Endometrial microvascular endothelial cells (primary cell): ENCODE measurements around the gene LAMA5. TPM values are rescaled to one million over a fixed set of nuclear protein-coding genes. Genes with fewer than 3 reads are reported as not detected.

Source experiments
- in situ Hi-C: cut with HindIII; loops from 2 replicates; pipeline ENCODE4 v1.10.0; 2017; ENCODE audit warnings: low sequenced_read_pairs, low pct_unique_long_range_greater_than_20kb; ENCODE audit errors: inconsistent ontology term
- total RNA-seq: library from RNA; depleted of rRNA; stranded (reverse); fragments of >200 nt; gene quantifications from one replicate; pipeline ENCODE4 v1.2.3, GENCODE V29; 2015; ENCODE audit errors: inconsistent ontology term

Gene LAMA5
- total RNA-seq, 1 donor from 2014 or later = 132 TPM

DNA sequence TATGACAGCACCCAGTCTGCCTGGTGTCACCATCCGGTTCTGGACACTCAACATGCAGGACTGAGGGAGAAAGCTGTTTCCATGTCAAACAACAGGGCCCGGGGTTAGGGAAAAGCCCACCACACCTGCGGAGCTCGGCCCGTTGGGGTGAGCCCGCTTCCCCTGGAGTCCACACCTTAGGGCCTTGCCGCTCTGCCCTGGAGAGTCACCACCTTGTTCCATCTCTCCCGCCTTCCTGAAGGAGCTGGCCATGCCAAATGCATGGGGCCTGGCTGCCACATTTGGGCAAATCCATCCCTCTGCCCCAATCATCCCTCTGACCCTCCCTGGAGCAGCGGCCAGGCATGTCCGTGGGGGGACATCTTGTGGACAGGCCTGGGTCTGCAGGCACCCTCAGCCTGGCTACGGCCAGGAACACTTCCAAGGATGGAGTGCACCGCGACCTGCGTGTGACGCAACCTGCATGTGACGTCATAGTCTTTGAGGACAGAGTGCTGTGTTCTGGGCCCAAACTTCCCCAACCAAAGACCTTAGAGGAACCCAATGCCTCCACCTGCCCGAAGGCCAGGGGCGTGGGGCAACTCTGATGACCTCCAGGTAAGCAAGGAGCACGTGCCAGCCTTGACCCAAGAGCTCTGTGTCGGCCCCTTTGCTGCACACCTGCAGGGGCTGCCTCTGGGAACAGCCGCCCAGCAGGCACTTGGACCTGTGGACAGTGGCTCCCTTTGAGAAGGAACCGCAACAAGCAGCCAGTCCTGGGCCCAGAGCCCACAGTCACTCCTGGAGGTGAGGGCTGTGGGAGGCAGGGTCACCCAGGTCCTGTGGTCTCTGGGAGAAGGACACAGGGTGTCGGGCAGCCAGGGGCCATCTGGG lies 38.2 kb upstream of the LAMA5 start:
- in situ Hi-C loops = no loop called here

DNA sequence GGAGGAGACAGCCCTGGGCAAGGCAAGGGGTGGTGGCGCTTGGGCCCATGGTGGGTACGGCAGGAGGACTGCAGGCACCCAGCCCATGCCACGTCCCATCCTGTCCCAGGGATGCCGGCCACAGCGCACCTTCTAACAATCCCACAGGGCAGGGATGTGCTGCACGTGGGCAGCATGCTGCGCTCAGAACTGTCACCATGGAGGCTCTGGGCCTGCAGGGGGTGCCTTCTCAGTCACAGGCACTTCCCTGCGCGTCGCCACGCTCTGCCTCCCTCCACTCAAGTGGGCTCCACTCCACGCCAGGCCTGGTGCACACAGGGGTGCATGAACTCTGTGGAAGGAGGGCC lies 37.6 kb upstream of the LAMA5 start:
- in situ Hi-C loops = no loop called here

DNA sequence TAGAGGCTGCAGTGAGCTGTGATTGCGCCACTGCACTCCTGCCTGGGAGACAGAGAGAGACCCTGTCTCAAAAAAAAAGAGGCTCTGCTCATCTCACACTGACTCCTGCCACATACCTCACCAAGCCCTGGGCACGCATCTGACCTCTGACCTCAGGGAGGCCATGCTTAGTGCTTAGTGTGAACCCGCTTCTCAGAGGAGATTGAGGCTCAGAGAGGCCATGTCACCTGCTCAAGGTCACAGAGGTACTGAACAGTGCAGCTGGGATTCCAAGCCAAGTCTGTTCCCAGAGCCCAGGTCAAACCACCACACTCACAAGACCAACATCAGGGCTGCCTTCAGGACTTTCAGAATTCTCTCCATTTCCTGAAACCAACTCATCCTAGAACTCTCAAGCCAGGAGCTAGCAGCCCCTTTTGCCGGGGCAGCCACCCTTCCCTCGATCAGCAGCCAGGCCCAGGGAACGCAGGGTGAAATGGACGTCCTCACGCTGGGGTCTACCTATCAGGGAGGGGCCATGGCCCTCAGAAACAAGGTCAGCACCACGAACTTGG lies 37.1 kb upstream of the LAMA5 start:
- in situ Hi-C loops = no loop called here

DNA sequence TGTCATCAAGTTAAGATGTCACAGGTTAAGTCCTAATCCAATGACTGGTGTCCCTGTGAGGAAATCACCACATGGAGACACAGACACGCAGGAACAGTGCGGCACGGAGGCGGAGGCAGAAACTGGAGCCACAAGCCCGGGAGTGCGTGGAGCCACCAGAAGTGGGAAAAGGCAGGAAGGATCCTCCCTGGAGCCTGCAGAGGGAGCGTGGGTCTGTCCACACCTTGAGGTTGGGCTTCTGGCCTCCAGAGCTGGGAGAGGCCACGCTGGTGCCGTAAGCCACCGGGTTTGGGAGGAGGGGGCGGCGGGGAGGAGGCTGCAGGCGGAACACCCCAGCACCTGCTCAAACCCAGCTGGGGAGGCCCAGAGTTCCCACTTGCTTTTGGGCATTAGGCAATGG lies 36.2 kb upstream of the LAMA5 start:
- in situ Hi-C loops = no loop called here

DNA sequence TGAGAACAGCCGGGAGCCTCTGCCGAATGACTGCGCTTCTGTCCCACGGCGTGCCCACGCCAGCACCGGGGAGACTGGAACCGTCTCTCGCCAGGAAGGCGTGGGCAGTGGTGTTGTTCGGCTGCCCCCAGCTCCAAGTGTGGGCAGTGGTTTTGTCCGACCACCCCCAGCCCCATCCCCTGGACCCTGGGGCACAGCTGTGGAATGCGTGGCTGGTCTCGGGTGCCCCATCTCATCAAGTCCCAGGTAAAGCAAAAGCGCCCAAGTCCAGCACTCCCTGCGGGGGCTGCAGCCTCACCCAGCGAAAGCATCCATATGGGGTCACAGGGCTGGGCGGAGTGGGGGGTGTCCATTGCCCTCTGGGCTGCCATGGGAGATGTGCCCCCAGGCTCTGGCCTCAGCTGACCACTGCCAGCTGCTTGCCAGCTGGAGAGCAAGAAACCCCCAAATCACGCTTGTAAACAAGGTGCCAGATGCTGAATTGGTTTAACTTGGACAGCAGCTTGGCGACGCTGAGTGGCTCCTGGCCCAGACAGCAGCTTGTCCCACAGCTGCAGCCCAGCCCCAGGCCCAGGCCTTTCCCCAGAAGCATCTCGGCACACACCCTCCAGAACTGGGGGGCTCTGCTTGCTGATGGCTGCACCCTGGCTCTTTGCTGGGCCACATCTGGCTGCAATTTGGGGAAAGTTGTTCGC lies 35.5 kb upstream of the LAMA5 start:
- in situ Hi-C loops = no loop called here

DNA sequence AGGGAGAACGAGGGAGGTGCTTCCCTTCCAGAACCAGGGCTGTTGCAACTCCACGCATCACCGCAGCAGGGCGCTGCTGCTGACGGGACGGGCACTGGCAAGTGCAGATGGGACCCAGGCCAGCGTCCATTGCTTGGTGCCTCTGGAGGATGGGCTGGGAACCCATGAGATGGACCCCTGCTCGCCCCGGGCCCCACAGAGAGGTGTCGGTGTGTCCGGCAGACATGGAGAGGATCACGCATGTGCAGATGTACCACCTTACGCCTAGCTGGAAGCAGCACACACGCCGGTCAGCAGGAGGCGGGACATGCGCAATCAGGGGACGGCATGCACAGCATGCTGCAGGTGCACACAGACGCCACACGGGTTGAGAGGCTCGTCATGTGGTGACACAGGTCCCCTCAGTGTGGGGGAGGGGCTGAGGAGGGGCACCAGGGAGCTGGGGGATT lies 34.2 kb upstream of the LAMA5 start:
- in situ Hi-C loops = no loop called here

DNA sequence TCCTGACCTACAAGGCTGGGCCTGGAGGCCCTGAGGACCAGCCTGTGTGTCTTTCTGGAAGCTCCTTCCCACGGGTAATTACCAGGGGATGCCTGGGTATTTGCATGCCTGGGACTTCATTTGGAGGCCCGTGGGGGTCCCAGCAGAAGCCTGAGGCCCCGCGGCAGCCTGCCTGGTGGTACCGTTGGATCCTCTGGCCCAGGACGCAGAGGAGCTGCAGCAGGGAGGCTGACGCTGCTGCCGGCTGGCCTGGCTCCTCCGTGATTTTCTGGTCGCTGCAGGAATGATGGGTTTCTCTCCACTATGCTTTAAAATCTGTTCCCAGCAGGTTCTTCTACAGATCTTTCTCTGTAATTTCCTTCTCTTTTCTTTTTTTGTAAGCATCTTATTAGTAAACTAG lies 33.4 kb upstream of the LAMA5 start:
- in situ Hi-C loops = no loop called here

DNA sequence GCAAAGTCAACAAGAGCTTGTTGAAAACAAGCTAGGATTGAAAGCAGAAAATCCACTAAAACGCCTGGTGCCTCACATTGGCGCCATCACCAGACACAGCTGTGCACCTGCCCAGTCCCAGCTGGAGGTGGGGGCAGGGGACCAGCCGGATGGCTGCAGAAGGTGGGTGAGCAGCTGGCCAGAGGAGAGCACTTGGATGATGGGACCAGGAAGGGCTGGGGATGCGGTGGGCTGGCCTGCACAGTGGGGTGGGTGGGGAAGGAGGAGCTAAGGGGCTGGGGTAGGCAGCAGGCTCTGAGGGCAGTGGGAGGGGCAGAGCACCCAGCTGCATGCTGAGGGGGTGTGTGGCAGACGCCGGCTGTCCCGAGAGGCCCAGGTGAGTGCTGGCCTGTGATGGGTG lies 32.9 kb upstream of the LAMA5 start:
- in situ Hi-C loops = no loop called here

DNA sequence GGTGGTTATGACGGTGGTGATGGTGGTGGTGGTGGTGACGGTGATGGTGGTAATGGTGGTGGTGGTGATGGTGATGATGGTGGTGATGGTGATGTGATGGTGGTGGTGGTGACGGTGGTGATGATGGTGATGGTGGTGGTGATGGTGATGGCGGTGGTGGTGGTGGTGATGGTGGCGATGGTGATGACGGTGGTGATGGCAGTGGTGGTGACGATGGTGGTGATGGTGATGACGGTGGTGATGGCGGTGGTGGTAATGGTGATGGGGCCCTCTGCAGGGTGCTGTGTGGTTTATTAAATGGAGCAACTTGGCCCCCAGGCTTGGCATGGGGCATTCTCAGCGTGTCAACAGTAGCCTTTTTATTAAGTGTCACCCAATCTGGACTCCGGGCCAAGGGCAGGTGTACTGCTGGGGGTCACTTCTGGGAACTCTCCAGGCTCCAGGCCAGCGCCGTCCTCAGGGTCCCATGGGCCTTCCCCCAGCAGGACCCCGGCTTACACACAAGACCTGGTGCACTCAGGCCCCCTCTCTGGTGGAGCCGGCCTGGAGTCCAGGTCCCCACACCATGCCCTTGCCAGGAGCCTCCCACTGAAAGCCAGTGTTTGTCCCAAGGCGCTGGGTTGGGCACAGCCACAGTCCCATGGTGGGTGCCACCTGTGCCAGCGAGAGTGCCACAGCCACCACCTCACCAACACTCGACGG lies 31.2 kb upstream of the LAMA5 start:
- in situ Hi-C loops = no loop called here

DNA sequence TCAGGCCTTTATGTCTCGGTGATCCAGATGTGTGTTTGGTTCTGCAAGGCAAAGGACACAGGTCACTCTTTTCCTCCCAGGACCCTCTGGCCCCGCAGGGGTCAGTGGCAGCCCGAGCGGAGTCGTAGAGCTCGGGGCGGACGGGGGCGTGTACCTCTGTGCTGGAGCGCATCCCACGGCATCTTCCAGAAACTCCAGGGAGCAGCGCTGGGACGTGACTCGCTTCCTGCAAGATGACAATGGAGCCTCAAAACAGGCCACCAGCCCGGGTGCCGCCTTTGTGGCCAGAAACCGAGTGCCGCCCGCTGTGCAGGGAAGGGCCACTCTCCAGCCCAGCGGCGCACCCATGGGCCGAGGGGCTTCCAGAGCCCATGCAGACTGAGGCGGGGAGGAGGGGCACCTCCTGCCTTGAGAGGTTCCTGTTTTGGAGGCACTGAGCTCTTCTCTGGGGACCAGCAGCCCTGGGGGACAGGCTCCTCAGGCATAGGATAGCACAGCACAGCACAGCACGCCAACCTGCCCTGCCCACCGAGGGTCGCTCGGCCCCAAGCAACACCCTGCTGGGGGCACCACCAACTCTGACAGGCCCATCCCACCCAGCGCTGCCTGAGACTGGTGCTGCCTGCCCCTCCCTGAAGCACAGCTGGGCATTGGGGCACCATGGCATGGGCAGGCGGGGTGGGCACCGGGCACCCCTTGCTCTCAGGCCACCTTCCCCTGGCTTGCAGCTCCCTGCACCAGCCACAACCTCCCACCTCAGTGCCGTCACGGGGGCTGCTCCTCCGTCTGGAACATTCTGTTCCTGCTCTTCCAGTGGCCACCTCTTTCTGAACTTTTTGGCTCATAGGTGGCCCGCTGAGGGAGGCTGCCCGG lies 29.5 kb upstream of the LAMA5 start:
- in situ Hi-C loops = no loop called here

DNA sequence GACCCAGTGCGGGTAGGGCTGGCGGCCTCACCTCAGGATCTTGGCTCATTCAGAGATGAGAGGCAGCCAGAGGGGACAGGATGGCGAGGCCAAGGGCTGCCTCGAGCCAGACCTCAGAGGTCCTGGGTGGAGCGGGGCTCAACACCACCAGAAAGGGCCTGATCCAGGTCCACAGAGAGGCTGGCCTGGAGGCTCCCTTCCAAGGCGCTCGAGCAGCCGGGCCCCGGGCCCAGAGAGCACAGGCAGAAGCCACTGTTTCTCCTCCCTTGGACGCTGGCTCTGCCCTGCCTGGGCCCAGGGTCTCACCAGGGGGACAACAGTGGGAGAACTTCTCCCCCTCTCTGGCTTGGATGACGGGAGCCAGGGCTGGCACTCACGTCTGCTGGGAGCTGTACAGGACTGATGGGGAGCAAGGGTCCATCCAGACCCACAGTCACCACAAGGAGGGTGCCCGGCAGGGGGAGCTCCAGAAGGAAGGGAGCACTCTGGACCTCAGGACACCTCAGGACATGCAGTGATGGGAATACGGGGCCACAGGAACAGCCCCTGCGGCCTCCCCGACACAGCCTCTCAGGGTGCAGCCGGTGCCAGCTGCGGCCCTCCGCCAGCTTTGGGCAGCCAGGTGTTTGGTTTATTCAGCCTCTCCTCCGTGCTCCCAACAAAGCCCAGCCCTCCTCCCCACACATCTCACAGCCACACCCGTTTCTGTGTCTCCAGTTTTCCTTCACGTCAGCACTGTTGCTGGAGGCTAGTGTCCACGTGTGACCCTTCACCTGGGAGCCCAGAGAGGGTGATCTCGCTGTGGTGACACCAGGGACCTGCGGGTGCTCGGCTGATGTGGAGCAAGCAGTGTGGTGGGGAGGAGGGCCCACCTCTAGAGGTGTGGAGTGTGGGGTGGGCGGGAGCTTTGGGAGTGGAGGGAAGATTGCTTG lies 28.5 kb upstream of the LAMA5 start:
- in situ Hi-C loops = no loop called here

DNA sequence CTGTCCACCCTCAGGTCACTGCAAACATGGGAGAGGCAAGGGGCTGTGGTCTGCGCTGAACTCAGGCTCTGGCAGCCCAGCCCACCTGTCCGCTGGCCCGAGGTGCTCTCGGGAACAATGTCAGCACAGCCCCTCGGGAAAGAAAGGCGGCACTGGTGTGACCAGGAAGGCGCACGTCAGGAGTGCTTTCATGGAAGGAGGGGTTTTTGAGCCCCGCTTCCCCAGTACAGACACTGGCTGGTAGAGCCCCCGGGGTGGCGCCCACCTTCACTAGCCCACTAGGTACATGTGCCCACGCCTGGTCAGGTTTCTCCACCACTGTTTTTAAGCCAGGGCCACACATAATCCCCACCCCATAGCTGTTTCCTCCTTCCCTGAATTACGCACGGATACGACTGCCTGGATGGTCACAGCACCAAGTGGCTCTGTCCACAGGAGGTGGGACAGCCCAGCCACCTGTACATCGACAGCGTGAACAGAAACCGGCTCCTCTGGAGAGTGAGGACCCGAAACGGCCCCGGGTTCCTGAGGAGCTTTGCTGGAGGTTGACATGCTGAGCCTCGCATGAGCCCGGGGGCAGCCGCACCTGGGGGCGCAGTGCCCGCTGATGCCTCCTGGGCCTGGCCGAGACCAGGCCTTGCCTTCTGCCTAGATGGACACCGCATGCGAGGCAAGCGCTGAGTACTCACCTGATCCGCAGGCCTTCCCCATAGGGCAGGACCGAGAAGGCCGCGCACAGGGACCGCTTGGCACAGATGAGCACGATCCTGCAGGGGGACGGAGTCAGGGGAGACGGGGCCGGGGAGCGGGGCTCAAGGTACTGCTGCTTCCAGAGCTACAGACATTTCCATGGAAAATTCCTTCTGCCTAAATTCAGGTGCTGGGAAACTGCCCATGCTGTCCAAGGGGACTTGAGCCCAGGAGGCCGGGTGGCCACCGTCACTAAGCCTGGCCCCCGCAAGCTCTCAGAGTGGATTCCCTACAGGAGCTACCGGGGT lies 27.4 kb upstream of the LAMA5 start:
- in situ Hi-C loops = no loop called here

DNA sequence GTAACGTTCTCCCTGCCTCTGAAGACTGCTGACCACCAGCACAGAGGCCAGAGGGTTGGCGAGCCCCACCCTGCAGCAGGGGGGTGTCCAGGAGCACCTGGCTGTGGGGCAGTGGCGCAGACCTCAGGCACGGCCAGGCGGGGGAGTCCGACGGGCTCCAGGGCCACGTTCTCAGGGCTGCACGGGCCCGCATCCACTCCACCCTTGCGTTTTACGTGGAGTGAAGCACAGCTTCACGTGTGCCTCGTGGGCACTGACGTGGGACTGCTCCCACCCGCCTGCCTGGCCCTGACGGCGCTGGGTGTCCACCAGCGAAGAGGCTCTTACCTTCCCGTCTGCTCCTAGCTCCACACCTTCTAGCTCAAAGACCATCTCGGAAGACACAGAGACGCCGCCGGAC lies 26.7 kb upstream of the LAMA5 start:
- in situ Hi-C loops = no loop called here

DNA sequence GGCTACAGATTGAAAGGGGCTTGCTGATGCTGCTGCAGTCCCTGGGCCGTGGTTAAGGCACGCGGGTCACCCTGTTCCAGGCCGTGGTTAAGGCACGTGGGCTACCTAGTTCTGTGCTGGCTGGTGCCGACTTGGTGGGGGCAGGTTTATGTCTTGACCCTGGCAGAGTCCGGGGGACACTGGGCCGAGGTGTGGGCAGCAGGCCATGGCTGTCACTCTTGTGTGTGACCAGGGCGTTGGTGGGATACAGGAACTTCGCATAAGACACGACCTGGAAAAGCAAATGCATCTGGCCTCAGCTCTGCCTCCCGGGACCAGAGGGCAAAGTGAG lies 26.2 kb upstream of the LAMA5 start:
- in situ Hi-C loops = no loop called here

DNA sequence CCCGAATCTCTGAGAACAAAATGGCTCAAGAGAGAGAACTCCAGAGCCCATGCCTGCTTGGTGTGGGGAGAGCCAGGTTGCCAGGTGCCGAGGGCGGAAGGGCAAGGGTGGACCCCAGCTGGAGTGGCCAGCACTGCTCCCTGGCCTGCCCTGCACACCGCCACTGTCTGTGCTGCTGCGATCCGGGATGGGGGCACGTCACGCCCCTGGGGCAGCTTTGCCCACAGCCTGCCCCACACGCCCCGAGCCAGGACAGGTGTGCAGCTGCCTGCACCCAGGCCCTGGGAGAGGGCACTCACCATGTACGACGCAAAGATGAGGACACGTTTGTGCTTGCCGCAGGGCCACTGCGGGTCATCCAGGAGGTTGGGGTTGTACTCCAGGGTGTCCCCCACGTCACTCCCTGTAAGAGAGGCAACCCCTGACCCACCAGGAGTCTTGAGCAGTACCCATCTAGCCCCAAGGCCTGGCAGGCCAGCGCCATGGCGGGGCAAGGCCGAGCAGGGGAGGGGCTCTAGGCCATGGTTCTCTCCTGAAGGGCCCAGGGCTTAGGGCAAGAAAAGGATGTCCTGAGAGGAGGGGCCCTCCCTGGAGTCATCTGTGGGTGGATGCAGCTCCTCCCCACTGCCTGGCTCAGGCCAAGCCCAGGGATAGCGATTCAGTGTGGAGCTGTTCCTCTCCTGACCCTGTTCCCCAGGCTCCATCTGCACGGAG lies 25.7 kb upstream of the LAMA5 start:
- in situ Hi-C loops = no loop called here

DNA sequence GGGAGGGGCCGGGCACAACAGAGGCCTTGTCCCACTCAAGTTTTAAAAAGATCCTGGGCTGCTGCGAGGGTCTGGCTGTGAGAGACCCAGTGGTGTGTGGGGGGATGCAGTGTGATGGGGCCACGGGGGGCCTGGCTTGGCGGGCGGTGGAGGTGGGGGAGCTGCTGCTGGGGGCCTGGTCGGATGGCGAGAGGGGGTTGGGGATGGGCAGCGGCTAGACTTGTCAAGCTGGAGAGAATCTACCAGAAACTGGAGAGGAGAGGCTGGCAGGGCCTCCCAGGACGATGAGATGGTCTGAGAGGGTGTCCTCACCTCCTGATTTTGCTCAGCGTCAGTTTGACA lies 24.9 kb upstream of the LAMA5 start:
- in situ Hi-C loops = no loop called here
